Measurements from ENCODE around the gene PRAC1. TPM values are rescaled to one million over a fixed set of nuclear protein-coding genes. Genes with fewer than 3 reads are reported as not detected.

The PRAC1 gene
- total RNA-seq, 6 experiments from 2014 or later, result not detected

DNA sequence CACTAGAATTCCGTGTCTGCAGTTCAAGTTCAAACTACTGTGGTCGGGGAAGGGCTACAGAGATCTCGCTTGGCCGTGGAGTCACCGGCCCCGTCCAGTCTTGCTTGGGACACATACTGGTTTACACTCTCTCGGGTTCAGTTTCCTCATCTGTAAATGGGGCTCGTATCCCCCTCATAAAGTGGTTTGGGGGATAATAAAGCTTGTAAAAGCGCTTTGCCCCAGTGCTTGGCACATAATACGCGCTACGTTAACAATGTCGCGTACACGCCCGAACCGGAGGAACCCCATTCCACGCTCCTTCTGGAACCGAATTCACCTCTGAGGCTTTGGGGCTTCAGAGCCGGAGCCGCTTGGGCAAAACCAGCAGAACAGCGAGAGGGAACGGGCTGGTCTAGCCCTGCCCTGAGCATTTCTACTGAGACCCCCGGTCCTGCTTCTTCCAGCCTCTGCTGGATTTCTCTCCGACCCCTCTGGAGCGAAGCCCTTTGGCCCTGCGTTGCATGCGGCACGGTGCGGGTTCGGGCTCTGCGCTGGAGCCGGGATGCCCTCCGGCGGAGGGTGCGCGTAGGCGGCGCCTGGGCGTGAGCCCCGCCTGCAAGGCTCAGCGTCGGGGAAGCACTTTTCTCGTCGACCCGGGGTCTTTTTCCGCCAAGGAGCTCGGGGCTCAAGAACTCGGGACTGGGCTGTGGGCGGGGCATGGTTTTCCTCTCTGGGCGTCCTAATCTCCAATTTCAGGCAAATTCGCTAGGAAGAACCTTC is 32.4 kb upstream of the PRAC1 start:
- peaks cover 56% of the 10 kb centered on the region for H3K27me3 Mint-ChIP-seq (ENCODE audit: insufficient read depth)
- H3K36me3 Mint-ChIP-seq (ENCODE audit: low read depth), result no peaks in the 10 kb centered on the region
- H3K4me1 Mint-ChIP-seq (ENCODE audit: low read depth), result peaks cover 43% of the 10 kb centered on the region
- H3K27ac Mint-ChIP-seq, result no peak overlapping the region
- DNase-seq, result no peak
- TF ChIP-seq CTCF (IDR thresholded peaks at IDR 0.05), result no peak
- H3K4me3 Mint-ChIP-seq, result peak overlapping the region; percentile 71
- no peaks in the 10 kb centered on the region for H3K9me3 Mint-ChIP-seq

- peak; percentile 19 for DNase-seq
- Mint-ChIP-seq H3K9me3 (no peaks in the 10 kb centered on the region; the same call in 1 of the 2 replicates), H3K4me3 (peak overlapping the region; percentile 71), H3K27me3 (ENCODE audit: insufficient read depth) (peaks cover 60% of the 10 kb centered on the region), H3K27ac (no peak overlapping the region), H3K36me3 (ENCODE audit: low read depth) (no peaks in the 10 kb centered on the region), H3K4me1 (ENCODE audit: low read depth) (peaks cover 43% of the 10 kb centered on the region)
- no peak for TF ChIP-seq CTCF (IDR thresholded peaks at IDR 0.05)
These were observed 31.6 kb upstream of the PRAC1 start for GRCh38 chr17:48753794-48754499.

DNA sequence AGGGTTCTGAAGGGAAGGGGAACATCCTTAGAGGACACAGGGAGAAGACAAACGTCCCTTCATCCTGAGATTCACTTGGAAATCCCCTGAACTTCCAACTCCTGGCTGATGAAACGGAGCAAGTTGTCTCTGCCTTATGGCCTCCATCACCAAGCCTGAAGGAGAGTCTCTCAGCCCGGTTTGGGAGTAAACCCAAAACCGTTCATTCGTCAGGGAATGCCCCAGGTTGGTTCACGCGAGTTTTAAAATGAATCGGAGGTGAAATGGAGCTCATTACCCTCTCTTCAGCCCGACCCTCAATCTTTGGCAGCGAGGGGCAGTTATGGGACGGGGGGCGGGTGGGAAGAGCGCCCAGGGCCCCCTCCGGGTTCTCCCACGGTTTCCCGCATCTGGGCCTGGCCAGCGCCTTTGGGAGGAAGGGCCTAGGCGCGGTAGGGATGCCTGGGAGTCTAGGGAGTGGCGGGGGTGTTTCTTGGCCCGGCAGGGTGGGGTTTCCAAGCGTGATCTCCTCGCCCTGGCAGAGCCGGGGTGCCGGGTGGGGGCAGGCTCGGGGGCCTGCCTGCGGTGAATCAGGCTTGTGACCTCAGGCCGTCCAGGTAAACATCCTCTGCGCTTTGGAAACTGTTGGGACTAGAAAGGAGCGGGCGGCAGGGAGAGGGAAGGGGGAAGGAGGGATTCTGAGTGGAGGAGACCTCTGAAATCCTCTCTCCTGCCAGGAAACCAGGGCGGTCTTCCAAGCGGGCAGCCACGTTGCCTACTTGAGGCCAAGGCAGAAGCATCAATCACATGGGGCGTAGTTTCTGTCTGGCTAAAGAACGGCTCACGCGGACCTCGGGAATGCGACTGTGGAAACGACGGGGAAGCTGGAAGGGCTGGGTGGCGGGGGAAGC is 30.3 kb upstream of the PRAC1 start:
- Mint-ChIP-seq H3K9me3 (no peaks in the 10 kb centered on the region; the same call in 1 of the 2 replicates), H3K36me3 (ENCODE audit: low read depth) (no peaks in the 10 kb centered on the region), H3K27ac (no peak overlapping the region), H3K27me3 (ENCODE audit: insufficient read depth) (peaks cover 67% of the 10 kb centered on the region), H3K4me3 (peak overlapping the region; percentile 71), H3K4me1 (ENCODE audit: low read depth) (peaks cover 38% of the 10 kb centered on the region)
- TF ChIP-seq CTCF (IDR thresholded peaks at IDR 0.05), result no peak
- no peak for DNase-seq

DNA sequence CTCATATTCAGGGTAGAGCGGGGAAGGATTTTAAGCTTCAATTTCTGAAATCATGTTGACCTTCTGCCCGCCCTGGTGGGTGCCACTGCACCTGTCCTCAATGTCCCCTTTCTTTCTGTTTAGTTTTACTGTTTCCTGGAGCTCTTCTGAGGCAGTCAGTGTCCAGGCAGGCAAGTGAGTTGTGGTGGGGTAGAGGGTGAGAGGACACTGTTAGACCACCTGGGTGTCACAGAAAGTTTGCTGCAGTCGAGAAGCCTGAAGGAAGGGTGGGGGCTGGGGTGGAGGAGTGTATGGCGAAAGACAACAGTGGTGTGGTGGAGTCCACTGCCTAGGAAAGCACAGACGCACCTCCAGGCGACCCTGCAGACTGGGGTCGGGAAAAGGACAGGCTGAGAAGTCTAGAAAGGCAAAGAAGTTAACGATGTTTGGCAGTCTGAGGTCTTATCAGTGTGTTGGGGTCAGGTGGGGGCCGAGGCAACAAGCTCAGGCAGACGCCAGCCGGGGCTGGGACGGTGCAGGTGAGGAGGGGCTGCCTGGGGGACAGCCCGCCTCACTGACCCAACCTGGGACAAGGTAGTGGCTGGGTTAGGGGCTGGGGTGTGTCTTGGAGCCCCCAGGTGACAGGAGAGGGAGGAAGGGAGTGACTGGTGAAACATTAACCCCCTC is 29.5 kb upstream of the PRAC1 start:
- Mint-ChIP-seq H3K4me1 (ENCODE audit: low read depth) (peaks cover 30% of the 10 kb centered on the region), H3K27me3 (ENCODE audit: insufficient read depth) (peaks cover 73% of the 10 kb centered on the region), H3K4me3 (no peak overlapping the region), H3K27ac (no peak overlapping the region), H3K9me3 (no peaks in the 10 kb centered on the region; the same call in 1 of the 2 replicates), H3K36me3 (ENCODE audit: low read depth) (no peaks in the 10 kb centered on the region)
- TF ChIP-seq CTCF (IDR thresholded peaks at IDR 0.05), result no peak
- no peak for DNase-seq

- H3K9me3 Mint-ChIP-seq, result no peaks in the 10 kb centered on the region; the same call in 1 of the 2 replicates
- H3K27ac Mint-ChIP-seq, result no peak overlapping the region
- no peak for DNase-seq
- H3K4me1 Mint-ChIP-seq (ENCODE audit: low read depth), result peaks cover 24% of the 10 kb centered on the region
- H3K27me3 Mint-ChIP-seq (ENCODE audit: insufficient read depth), result peaks cover 78% of the 10 kb centered on the region
- TF ChIP-seq CTCF (IDR thresholded peaks at IDR 0.05), result no peak
- H3K36me3 Mint-ChIP-seq (ENCODE audit: low read depth), result no peaks in the 10 kb centered on the region
- no peak overlapping the region for H3K4me3 Mint-ChIP-seq
These were observed 28.9 kb upstream of the PRAC1 start for GRCh38 chr17:48751172-48751571.
